ENCODE measurements around the gene AACS. TPM values are rescaled to one million over a fixed set of nuclear protein-coding genes. Genes with fewer than 3 reads are reported as not detected.

The AACS gene
- total and polyA plus RNA-seq, 2 of the 8 experiments (the other 6 are each of a cell fraction or from before 2014, with no cell fraction given) = 51.9 to 52.4 TPM

DNA sequence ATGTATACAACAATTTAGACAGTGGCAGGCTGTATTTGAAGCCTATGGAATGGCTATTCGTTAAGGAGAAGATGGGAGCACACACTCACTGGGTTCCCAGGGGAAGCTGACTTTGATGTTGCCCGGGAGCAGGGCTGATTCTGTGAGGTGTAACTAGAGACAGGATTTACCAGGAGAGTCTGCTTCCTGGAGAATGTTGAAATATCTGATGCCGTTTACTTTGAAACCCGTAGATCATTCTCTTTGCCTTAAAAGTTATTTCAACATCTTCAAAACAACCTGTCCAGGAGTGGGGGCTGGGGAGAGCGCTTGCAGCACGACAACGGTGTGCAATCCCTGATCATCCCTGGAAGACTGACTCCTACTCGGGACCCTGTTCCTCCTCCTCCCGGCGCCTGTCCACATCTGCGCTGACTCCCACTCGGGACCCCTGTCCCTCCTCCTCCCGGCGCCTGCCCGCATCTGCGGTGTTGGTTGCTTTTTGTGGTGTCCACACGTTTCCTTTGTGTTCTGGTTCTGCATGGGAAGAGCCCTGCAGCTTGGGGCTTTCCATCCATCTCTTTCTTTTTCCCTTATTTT lies 72.6 kb downstream of the AACS start:
- H3K36me3 ChIP-seq (ENCODE audit: control insufficient read depth in 2 of 4, insufficient read depth in 4 of 4, low read length in 3 of 4) = peaks cover 0 to 29% (median 3%) of the 10 kb centered on the region in 4 experiments; a peak in 4 of 8 replicates
- no peak overlapping the region for H4K91ac ChIP-seq (replicated peaks; ENCODE audit: insufficient read length, low read length)
- H3K9me3 ChIP-seq (ENCODE audit: insufficient read depth in 2 of 2, low read depth in 1 of 2, low read length in 1 of 2) = no peaks in the 10 kb centered on the region
- no peak overlapping the region for H3K56ac ChIP-seq (replicated peaks; ENCODE audit: insufficient read length, low read depth, low read length)
- DNase-seq (ENCODE audit: low read depth in 1 of 2, low spot score in 2 of 2) = no peak
- H3K79me1 ChIP-seq (ENCODE audit: low read depth, low read length) = no peaks in the 10 kb centered on the region
- no peak overlapping the region for H3K23ac ChIP-seq (ENCODE audit: insufficient read length)
- H2AK5ac ChIP-seq (ENCODE audit: low read depth, low read length) = no peak overlapping the region
- no peak overlapping the region for H3K18ac ChIP-seq (ENCODE audit: extremely low read depth, low read length)
- H3K4me1 ChIP-seq (replicated peaks in 1 of 4; ENCODE audit: control insufficient read depth in 3 of 4, insufficient read depth in 4 of 4, low read length in 3 of 4) = peaks cover 0 to 5% (median 3%) of the 10 kb centered on the region in 4 experiments; a peak in 3 of 7 replicates
- 91% methylated on average over 17 of the region's 17 CpGs; no CpG with 5 or more reads in 1 of the 2 experiments for WGBS, 2 experiments (ENCODE audit: extremely low coverage in 1 of 2, insufficient coverage in 1 of 2, insufficient read length in 1 of 2, insufficient replicate concordance in 2 of 2, low coverage in 1 of 2, low lambda C conversion rate in 2 of 2, missing lambda C conversion rate in 1 of 2)
- H3K14ac ChIP-seq (ENCODE audit: insufficient read length) = no peak overlapping the region
- H2AFZ ChIP-seq (ENCODE audit: low read length) = no peak overlapping the region
- H3K4me2 ChIP-seq (ENCODE audit: insufficient read depth in 1 of 2, low read depth in 2 of 2, low read length in 2 of 2) = no peak overlapping the region
- no peak overlapping the region for H3K27ac ChIP-seq (ENCODE audit: low read depth, low read length)
- no peak for FAIRE-seq
- H3K4ac ChIP-seq (replicated peaks; ENCODE audit: insufficient read length, low read depth, low read length) = no peak overlapping the region
- no peak overlapping the region for H2BK20ac ChIP-seq (ENCODE audit: low read length)
- no peak for TF ChIP-seq PHF8 (conservative IDR thresholded peaks at IDR 0.05; ENCODE audit: low read depth, low read length)
- no peak for TF ChIP-seq CHD1 (IDR thresholded peaks at IDR 0.05; ENCODE audit: low read depth, low read length)
- TF ChIP-seq FOSL1 (IDR thresholded peaks at IDR 0.05; ENCODE audit: insufficient read depth, low read depth, low read length) = no peak
- no peak for TF ChIP-seq TCF12 (IDR thresholded peaks at IDR 0.05; ENCODE audit: low read depth, low read length)
- H2BK12ac ChIP-seq (ENCODE audit: low read depth, low read length) = no peak overlapping the region
- no peak overlapping the region for H2BK120ac ChIP-seq (replicated peaks; ENCODE audit: low read depth, low read length)
- POLR2A ChIA-PET (ENCODE audit: partially characterized antibody) = no interaction called here
- no peak overlapping the region for H3K4me3 ChIP-seq (ENCODE audit: extremely low read depth in 1 of 4, insufficient read depth in 2 of 4, low read depth in 3 of 4, low read length in 4 of 4)
- no peak overlapping the region for H2BK15ac ChIP-seq (ENCODE audit: low read length)
- no peaks in the 10 kb centered on the region for H3K79me2 ChIP-seq (ENCODE audit: control insufficient read depth in 1 of 2, insufficient read depth in 2 of 2, low read length in 2 of 2)
- CTCF ChIA-PET (ENCODE audit: partially characterized antibody) = no interaction called here
- H2BK5ac ChIP-seq (ENCODE audit: low read depth, low read length) = no peak overlapping the region
- H4K20me1 ChIP-seq (replicated peaks in 1 of 2; ENCODE audit: control insufficient read depth in 1 of 2, insufficient read depth in 2 of 2, low read length in 2 of 2) = peaks cover 3 to 5% of the 10 kb centered on the region in 2 experiments
- no peaks in the 10 kb centered on the region for H3K27me3 ChIP-seq (replicated peaks in 1 of 4; ENCODE audit: control insufficient read depth in 3 of 4, extremely low read depth in 1 of 4, insufficient read depth in 3 of 4, low read length in 3 of 4)
- H3K23me2 ChIP-seq (ENCODE audit: low read depth, low read length) = no peaks in the 10 kb centered on the region
- no peak overlapping the region for H3K9ac ChIP-seq (replicated peaks in 1 of 4; ENCODE audit: extremely low read depth in 1 of 4, low read depth in 3 of 4, low read length in 3 of 4)
- no peak overlapping the region for H4K8ac ChIP-seq (ENCODE audit: extremely low read depth, insufficient read depth, low read length)
- H4K5ac ChIP-seq (ENCODE audit: insufficient read length, low read depth, low read length) = no peak overlapping the region

All from H1 (cell line).